ENCODE data around the gene AHI1.

Gene AHI1

GRCh38 chr6:135503703-135504475, 6.3 kb upstream of the AHI1 start:
- no peak for DNase-seq
- Histone ChIP-seq H3F3A (ENCODE audit: insufficient read depth, low read length) (no peaks in the 10 kb centered on the region), H3K4me3 (ENCODE audit: low read length) (no peak overlapping the region), H3K36me3 (replicated peaks; ENCODE audit: insufficient read depth, low read length) (no peaks in the 10 kb centered on the region), H3K27ac (ENCODE audit: low read length) (no peak overlapping the region), H3K4me1 (ENCODE audit: low read length) (no peaks in the 10 kb centered on the region), H3K9me3 (replicated peaks; ENCODE audit: insufficient read depth, low read length) (no peaks in the 10 kb centered on the region), H3K9ac (ENCODE audit: low read length) (no peak overlapping the region), H2AFZ (ENCODE audit: low read length) (no peak overlapping the region), H3K4me2 (ENCODE audit: low read depth, low read length) (no peak overlapping the region), H3K79me2 (ENCODE audit: low read length) (no peaks in the 10 kb centered on the region), H3K9me2 (replicated peaks; ENCODE audit: insufficient read depth, low read length) (no peaks in the 10 kb centered on the region), H4K20me1 (ENCODE audit: insufficient read depth, low read length) (no peaks in the 10 kb centered on the region), H3K27me3 (replicated peaks; ENCODE audit: insufficient read depth, low read length) (no peaks in the 10 kb centered on the region)
- TF ChIP-seq EZH2phosphoT487 (IDR thresholded peaks at IDR 0.05; ENCODE audit: low read length), result no peak
- TF ChIP-seq CTCF (IDR thresholded peaks at IDR 0.05; ENCODE audit: low read length), result no peak
- no peak for TF ChIP-seq EZH2 (optimal IDR thresholded peaks at IDR 0.05; ENCODE audit: low read depth, low read length)

GRCh38 chr6:135499441-135500340, 2.2 kb upstream of the AHI1 start:
- Histone ChIP-seq H3F3A (ENCODE audit: insufficient read depth, low read length) (0 out of 2 replicates have a peak, but pooled peaks cover 5% of the 10 kb centered on the region), H3K27ac (ENCODE audit: low read length) (no peak overlapping the region), H3K9ac (ENCODE audit: low read length) (no peak overlapping the region), H3K9me2 (replicated peaks; ENCODE audit: insufficient read depth, low read length) (no peaks in the 10 kb centered on the region), H3K4me1 (ENCODE audit: low read length) (0 out of 2 replicates have a peak, but pooled peaks cover 5% of the 10 kb centered on the region), H4K20me1 (ENCODE audit: insufficient read depth, low read length) (no peaks in the 10 kb centered on the region), H3K4me2 (ENCODE audit: low read depth, low read length) (no peak overlapping the region), H3K9me3 (replicated peaks; ENCODE audit: insufficient read depth, low read length) (no peaks in the 10 kb centered on the region), H3K79me2 (ENCODE audit: low read length) (peaks cover 11% of the 10 kb centered on the region), H2AFZ (ENCODE audit: low read length) (no peak overlapping the region), H3K27me3 (replicated peaks; ENCODE audit: insufficient read depth, low read length) (no peaks in the 10 kb centered on the region), H3K4me3 (ENCODE audit: low read length) (no peak overlapping the region), H3K36me3 (replicated peaks; ENCODE audit: insufficient read depth, low read length) (no peaks in the 10 kb centered on the region)
- DNase-seq, result no peak
- TF ChIP-seq CTCF (IDR thresholded peaks at IDR 0.05; ENCODE audit: low read length), result no peak
- no peak for TF ChIP-seq EZH2 (optimal IDR thresholded peaks at IDR 0.05; ENCODE audit: low read depth, low read length)
- TF ChIP-seq EZH2phosphoT487 (IDR thresholded peaks at IDR 0.05; ENCODE audit: low read length), result no peak

- no peaks in the 10 kb centered on the region for H3K9me2 ChIP-seq (replicated peaks; ENCODE audit: insufficient read depth, low read length)
- H3K79me2 ChIP-seq (ENCODE audit: low read length), result peaks cover 11% of the 10 kb centered on the region
- 0 out of 2 replicates have a peak, but pooled peaks cover 5% of the 10 kb centered on the region for H3K4me1 ChIP-seq (ENCODE audit: low read length)
- no peaks in the 10 kb centered on the region for H3K36me3 ChIP-seq (replicated peaks; ENCODE audit: insufficient read depth, low read length)
- no peaks in the 10 kb centered on the region for H3K9me3 ChIP-seq (replicated peaks; ENCODE audit: insufficient read depth, low read length)
- peak overlapping the region; percentile 87 for H2AFZ ChIP-seq (ENCODE audit: low read length)
- H3K27me3 ChIP-seq (replicated peaks; ENCODE audit: insufficient read depth, low read length), result no peaks in the 10 kb centered on the region
- peak overlapping the region; percentile 84 for H3K27ac ChIP-seq (ENCODE audit: low read length)
- TF ChIP-seq EZH2 (optimal IDR thresholded peaks at IDR 0.05; ENCODE audit: low read depth, low read length) (no peak), CTCF (IDR thresholded peaks at IDR 0.05; ENCODE audit: low read length) (no peak), EZH2phosphoT487 (IDR thresholded peaks at IDR 0.05; ENCODE audit: low read length) (no peak)
- H3K4me3 ChIP-seq (ENCODE audit: low read length), result peak overlapping the region; percentile 76
- H4K20me1 ChIP-seq (ENCODE audit: insufficient read depth, low read length), result no peaks in the 10 kb centered on the region
- H3K9ac ChIP-seq (ENCODE audit: low read length), result peak overlapping the region; percentile 93
- peak; percentile 40 for DNase-seq
- H3K4me2 ChIP-seq (ENCODE audit: low read depth, low read length), result peak overlapping the region; percentile 64
- H3F3A ChIP-seq (ENCODE audit: insufficient read depth, low read length), result 0 out of 2 replicates have a peak, but pooled peaks cover 5% of the 10 kb centered on the region
Measured at GRCh38 chr6:135498185-135498841, 773 bp upstream of the AHI1 start.
